ENCODE measurements around the gene TMEM106C.
"Not testable (repeated sequence)": the region's sequence is repeated elsewhere in the genome, so short reads cannot be mapped to it uniquely, and the experiment has no call there.

Gene TMEM106C

DNA sequence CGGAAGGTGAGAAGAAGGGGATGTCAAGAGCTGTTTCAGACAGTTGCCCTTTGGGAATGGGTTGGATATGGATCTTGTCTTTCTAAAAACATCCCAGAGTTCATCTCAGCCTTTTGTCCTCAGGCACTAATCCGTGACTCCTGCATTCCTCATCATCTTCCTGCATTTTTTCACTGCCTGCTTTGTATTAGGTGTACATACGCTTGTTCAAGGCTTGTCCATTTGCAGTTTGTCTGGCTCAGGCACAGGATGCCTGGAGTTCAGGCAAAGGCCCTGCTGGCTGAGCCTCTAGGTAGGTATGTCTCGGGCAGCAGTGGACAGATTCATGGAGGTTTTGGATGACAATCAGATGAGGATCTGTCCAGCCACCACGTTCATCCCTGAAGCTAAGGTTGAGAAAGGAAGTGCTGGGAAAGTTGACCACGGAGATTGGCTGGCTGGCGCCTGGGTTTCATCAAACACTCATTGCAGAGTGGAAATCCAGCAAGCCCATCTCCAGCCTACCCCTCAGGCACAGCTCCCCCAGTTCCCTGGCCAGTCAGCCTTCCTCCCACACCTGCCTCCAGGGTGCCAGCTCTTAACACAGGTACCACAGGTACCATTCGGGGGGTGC lies 12.4 kb upstream of the TMEM106C start:
- DNase-seq: no peak

DNA sequence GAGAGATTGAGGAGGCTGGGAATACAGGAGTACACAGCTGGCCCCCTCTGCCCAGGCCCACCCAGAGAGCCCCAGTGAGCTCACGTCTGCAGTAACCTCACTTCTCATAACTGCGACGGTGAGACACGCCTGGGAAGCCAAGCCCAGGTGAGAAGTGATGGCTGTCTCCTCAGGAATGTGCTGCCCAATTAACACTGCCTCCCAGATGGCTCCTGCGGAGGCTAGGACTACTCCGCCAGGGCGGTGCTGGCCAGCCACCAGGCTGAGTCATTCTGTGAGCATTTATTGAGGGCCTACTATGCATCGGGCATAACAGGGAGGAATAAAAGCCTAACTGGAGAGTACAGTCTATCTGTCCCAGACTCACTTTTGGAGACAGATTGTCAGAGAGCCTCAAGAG lies 9.3 kb upstream of the TMEM106C start:
- no peak for DNase-seq

DNA sequence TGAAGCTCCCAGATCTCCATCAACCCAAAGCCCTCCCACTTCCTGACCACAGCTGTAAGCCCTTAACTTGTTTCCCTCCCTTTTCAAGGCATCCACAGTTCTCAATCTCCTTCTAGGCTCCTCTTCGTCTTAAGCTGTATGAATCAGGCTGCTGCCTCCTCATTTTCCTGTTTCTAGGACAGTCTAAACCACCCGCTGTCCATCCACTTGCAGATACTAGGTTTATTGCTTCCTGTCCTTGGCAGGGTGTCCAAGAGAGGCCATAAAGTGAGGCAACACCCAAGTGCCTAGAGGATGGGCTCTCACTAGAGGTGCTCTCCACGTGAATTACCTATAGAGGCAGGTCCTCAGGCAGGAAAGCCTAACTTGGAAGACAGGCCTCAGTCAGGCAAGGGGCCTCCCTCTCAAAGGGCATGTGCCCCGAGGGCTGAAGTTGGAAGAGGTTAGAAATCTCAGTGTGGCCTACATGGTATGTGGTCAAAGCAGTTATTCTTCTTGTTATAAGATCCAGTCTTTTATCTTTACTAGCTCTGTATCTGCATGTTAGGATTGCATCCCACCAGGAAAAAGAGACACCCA lies 8.8 kb upstream of the TMEM106C start:
- DNase-seq: no peak

DNA sequence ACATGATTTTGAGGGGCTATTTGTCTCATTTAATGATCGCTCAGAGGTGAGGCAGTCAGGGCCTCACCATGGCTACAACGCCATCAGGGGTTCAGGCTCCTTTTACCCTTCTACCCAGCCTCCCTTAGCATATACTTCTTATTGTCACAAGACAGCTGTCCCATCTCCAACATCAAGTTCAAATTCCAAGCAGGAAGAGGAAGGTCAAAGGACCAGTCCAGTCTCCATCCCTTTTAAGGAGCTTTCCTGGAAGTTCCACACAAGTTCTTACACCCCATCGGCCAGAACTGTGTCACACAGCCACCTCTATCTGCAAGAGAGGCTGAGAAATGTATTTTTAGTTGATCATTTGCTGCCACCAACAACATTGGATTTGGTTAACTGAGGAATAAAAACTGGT lies 8.3 kb upstream of the TMEM106C start:
- no peak for DNase-seq

DNA sequence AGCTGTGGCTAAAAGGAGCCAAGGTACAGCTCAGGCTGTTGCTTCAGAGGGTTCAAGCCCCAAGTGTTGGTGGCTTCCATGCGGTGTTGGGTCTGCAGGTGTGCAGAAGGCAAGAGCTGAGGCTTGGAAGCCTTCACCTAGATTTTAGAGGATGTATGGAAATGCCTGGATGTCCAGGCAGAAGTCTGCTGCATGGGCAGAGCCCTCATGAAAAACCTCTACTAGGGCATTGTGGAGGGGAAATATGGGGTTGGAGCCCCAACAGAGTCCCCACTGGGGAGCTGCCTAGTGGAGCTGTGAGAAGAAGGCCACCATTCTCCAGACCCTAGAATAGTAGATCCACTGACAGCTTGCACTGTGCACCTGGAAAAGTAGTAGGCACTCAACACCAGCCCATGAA lies 5.7 kb upstream of the TMEM106C start:
- DNase-seq: not testable (repeated sequence)

DNA sequence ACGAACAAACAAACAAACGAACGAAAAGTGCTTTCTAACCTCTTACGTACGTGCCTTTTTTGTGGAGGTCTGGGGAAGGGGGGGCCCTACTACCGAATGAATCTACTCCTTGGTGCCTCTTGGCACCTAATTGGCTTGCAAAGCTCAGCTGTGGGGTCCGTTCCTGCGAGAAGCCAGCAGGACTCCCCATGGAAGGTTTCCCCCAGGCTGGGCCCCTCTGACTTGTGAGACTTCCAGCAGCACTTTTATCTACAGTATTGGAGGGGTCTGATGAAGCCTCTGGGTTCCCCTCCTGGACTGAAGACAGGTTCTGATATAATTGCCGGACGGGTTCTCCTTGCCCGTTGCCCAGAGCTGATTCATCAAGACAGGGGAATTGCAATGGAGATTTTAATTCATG lies 1.2 kb upstream of the TMEM106C start:
- no peak for DNase-seq

DNA sequence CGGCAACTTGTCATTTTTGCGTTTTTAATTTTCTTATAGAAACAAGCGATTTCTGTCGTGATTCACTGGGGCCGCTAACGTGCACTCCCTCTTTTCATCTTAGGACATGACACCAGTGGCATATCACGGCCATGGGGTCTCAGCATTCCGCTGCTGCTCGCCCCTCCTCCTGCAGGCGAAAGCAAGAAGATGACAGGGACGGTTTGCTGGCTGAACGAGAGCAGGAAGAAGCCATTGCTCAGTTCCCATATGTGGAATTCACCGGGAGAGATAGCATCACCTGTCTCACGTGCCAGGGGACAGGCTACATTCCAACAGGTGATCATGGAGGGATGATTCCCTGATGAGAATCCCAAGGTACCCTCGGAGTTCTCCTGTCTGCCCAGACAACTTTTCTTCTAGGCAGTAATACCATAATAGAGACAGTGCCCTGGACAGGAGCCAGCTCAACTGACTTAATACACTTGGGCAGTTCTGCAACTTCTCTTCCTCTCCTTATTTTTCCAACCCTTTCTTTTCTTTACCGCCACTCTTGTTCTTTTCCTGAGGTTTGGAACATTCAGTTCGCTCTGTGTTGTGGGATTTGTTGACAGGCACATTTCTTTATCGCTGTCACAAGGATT lies 821 bp downstream of the TMEM106C start:
- DNase-seq: no peak

DNA sequence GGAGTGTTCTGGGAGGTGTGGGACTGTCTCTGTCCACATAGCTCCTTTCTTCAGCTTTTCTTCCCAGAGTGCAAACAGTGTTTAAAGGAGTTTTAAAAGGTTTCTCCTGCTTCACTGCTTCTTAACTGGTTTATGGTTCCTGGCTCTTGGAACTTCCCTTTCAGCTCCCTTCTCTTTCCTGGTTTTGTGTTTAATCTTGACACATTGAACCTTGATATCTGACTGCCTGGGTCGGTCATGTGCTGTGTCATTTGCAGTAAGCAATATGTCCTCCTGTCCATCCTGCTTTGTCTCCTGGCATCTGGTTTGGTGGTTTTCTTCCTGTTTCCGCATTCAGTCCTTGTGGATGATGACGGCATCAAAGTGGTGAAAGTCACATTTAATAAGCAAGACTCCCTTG lies 2.2 kb downstream of the TMEM106C start:
- no peak for DNase-seq

DNA sequence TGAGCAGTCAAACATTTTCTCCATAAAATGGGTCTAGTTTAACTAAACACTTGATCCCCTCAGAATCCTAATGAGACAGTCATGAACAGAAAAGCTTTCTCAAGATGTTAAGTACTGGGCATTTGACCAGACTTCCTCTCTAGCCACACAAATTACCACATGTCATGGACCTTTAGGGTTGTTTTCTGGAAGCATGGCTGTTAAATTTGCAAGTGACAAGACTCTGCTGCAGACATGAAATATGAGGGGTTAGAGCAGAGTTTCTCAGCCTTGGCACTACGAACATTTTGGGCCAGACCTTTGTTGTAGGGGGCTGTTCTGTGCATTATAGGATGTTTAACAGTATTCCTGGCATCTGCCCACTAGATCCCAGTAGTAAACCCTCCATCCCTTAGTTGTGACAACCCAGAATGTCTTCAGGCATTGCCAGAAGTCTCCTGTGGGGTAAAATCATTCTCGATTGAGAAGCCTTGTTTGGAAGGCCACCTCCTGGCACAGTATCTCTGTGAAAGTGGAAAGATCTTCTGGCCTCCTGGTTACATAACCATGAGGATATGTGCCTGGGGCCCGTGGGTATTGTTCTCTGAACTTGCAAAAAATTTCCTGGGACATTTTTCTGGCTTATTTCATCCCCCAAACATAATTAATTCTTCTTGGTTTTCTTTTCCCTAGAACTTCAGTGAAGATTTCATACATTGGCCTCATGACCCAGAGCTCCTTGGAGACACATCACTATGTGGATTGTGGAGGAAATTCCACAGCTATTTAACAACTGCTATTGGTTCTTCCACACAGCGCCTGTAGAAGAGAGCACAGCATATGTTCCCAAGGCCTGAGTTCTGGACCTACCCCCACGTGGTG lies 4.3 kb downstream of the TMEM106C start:
- DNase-seq: no peak

DNA sequence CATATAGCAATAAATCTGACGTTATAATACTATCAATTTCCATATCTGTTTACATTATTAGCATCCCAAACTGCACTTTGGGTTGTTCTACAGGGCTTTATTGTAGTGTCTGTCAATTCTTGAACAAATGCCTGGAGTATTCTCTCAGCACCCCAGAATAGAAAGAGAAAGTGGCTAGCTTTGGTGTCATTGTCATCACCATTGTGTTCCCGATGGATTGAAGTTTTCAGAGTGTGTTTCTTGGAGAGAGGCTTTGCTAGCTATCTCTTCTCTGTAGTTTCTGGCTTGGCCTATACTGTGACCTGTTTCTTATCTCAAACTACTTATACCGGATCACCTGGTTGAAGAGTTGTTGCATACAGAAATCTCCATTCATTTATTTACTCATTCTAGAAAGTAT lies 6.4 kb downstream of the TMEM106C start:
- no peak for DNase-seq

DNA sequence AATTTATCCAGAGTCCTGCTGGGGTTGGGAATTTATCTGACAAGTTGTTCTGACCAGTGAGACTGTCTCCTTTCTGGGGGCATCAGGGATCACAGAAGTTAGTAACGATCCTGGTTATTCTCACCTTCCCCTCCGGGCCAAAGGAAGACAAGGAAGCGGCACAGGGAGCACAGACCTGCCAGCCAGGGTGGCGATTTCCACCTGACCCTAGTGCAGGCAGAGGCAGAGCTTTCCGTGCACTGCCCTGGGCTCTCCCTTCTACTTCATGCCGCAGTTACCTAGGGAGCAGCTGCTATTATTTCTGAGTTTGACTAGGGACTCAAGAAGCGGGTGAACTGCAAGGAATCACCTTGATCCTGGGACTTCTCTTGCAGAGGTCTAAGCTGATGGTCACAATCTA lies 7.4 kb downstream of the TMEM106C start:
- DNase-seq: no peak

DNA sequence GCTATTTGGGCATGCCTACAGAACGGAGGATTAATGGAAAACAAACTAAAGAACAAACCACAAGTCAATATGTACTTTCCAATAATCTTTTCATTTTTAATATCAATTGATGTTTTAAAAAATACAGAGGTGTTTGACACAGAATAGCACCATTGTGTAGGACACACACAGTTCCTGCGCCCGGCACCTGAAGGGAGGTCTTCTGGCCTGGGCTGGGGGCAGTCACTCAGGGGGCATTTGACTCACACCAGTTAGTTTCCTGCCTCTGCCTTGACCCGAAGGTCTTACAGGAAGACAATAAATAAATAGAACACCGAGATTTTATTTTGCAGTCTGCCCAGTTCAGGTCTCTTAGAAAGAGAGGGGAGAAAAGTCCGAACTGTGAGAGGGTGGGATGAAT lies 9.5 kb downstream of the TMEM106C start:
- no peak for DNase-seq

DNA sequence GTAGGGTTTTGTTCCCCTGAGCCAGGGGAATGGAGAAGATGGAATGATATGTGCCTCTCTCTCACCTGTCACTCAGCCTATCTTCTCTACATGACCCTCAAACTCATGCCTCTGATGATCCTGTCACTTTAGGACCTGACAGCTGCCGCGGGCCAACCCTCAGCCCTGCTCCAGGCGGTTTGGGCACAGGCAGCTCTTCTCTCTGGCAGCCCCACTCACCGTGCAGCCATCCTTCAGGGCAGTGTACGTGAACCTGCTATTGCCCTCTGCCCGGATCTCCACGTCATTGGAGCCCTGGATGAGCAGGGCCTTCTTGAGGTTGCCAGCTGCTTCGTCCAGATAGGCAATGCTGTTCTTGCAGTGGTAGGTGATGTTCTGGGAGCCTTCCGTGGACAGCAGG lies 10.5 kb downstream of the TMEM106C start:
- no peak for DNase-seq

DNA sequence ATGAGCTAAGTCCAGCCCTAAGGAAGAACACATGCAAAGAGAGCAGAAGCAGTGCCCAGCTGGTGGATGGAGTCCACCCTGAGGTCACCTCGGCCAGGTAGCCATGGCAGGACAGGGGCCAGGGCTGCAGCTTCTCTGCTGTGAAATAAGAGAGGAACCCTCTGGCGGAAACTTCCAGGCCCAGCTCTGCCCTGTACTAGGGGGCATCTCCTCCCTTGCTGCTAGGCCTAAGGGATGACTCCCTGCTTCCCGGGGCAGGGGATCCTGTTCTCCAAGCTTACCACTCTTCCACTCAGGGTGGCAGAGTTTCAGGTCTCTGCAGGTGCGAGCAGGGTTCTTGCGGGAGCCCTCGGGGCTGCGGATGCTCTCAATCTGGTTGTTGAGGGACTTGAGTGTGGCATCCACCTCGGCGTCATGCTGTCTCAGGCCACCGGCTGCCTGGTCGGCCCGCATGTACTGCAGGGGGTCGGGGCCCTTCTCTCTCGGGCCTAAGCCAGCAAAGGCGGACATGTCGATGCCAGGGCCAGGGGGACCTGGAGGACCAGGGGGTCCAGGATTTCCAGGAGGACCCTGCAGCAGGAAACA lies 11.7 kb downstream of the TMEM106C start:
- DNase-seq: no peak

DNA sequence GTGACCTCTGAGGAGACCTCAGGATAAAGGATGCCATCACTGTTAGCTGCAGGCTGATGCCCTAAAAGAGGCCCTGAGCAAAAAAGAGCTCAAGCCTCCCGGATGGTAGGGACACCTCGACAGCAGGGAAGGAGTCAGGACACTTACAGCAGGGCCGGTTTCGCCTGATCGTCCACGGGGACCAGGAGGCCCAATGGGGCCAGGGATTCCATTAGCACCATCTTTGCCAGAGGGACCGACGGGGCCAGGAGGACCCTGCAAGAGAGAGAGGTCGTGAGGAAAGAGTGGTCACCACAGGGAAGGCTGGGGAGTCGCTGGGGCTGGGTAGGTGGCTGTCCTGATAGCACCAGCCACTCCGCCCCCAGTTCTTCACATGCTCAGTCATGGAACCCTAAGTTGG lies 12.4 kb downstream of the TMEM106C start:
- no peak for DNase-seq

DNA sequence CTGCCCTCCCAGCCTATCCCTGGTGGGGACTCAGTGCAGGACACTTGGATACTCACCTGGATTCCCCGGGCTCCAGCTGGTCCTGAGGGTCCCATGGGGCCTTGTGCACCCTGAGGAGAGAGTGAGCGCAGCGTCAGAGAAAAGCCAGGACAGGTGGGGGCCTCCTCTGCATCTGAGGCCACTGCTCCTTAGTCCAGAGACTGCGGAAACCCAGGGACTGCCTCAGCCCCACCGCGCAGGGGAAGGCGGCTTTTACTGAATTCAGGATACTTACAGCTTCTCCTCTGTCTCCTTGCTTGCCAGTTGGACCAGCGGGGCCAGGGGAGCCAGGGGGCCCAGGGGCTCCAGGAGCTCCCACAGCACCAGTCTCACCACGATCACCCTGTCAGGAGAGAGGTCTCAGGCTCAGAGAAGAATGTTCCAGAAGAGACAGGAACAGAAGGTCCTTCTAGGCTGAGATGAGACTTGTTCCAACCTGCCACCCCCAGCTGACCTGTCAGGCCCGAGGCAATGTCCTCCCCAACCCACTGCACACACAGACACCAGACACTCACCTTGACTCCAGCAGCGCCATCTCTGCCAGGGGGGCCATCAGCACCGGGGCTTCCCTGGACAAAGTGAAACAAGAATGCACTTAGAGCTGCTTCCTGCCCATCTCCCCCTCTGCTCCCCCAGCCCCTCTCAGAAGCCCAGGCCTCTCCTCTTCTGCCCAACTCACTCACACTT lies 13.8 kb downstream of the TMEM106C start:
- no peak for DNase-seq

DNA sequence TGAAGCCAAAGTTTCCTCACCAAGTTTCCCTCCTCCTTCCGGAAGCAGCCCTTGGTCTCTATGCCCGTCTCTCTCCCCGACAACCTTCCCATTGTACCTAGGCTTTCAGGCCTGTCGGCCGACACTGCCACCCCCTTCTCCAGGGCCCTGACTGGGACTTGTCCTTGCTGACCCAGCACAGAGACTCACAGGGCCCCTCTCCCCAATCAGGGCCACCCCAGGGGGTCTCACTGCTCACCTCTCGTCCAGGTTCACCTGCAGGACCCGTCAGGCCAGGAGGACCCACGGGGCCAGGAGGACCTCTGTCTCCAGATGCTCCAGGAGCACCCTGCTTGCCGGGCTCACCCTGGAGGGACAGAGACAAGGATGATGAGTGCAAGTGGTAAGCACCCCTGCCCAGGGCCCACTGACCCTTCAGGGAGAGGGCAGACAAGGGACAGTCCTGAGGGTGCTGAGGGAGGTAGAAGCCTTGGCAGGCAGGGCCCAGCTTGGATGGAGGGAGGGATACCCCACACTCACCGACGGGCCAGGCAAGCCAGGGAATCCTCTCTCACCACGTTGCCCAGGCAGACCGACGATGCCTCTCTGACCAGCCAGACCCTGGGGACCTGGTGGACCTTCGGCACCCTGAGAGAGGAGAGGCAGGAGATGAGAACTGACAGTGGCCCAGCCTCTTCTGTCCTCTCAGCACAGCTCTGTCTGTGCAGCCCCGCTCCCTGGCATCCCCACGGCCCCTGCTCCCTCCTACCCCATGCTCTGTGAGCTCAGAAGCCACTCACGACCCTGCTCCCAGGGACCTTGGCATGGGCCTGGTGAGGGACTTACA lies 14.6 kb downstream of the TMEM106C start:
- no peak for DNase-seq

DNA sequence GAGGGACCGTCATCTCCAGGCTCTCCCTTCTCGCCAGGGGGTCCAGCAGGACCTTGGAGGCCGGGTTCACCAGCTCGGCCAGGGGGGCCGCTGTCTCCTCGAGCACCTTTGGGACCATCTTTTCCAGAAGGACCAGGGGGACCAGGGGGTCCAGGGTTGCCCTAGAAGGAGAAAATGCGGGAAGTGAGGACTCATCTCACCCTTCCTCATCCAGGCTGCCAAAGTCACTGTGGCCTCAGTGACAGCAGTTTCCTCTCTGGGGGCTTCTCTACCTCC lies 15.1 kb downstream of the TMEM106C start:
- DNase-seq: no peak

DNA sequence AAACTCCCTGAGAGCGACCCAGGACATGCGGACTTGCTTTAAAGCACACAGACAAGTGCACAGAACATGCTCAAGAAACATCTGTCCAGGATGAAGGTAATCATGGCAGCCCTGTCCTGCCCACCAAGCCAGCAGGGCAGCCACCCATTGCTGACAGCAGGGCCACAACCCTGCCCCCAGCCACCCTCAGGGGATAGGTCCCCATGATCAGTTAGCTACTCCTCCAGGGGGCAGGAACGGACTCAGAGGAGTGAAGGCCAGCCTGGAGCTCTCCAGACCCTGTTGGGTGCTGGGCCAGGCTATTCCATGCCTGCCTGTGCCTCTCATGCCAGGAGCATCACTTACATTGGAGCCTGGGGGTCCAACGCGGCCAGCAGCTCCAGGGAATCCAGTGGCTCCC lies 15.8 kb downstream of the TMEM106C start:
- no peak for DNase-seq

DNA sequence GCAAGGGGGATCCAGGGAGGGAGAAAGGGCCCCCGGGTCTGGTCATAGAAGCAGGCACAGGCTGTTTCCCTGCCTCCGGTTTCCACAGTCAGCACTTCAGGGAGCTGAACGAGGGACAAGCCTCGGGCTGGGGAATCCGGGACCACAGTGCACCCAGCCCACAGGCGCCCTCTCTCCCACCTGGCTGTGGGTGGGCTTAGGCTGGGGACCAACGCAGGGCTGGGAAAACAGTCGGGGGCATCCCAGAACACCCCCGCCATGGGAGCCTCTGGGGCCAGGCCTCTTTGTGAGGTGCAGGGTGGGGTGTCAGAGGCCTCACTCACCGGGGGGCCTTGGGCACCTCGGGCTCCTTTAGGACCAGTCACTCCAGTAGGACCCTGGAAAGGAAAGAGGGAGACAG lies 16.3 kb downstream of the TMEM106C start:
- DNase-seq: no peak

DNA sequence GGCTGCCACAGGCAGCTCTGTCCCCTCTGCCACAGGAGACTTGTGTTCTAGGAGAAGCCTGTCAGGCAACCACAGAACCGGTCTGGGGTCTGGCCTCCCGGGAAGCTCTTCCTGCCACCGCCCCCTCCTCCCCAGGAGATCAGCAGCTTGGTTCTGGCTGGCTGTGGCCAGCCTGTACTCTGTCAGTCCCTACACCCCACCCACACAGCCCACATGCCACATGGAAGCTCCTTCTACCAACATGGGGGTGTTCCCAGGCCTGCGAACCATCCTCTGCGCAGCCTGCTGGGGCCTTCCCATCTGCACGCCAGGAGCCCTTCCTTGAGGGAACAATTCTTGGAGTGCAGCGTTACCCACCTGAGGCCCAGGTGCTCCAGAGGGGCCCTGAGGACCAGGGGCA lies 16.8 kb downstream of the TMEM106C start:
- no peak for DNase-seq
